ENCODE data around the gene REC8. TPM values are rescaled to one million over a fixed set of nuclear protein-coding genes. Genes with fewer than 3 reads are reported as not detected.

The REC8 gene
- total and polyA plus RNA-seq, 2 of the 13 experiments (the other 11 are each of a cell fraction or from before 2014, with no cell fraction given), result 3.4 to 14.7 TPM

- TF ChIP-seq ZXDC (CRISPR knock-in tag; IDR thresholded peaks at IDR 0.05), result no peak
- TF ChIP-seq KLF16 (CRISPR knock-in tag; IDR thresholded peaks at IDR 0.05), result 0 out of 4 replicates have a peak, but pooled peaks of 1 of the 2 experiments have one; percentile 68
- TF ChIP-seq, protein P1, sequence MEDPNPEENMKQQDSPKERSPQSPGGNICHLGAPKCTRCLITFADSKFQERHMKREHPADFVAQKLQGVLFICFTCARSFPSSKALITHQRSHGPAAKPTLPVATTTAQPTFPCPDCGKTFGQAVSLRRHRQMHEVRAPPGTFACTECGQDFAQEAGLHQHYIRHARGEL (CRISPR knock-in tag; IDR thresholded peaks at IDR 0.05), result no peak
- TF ChIP-seq, protein P2, sequence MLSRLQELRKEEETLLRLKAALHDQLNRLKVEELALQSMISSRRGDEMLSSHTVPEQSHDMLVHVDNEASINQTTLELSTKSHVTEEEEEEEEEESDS (CRISPR knock-in tag; IDR thresholded peaks at IDR 0.05; ENCODE audit: borderline replicate concordance), result no peak
- TF ChIP-seq ZNF768 (CRISPR knock-in tag; IDR thresholded peaks at IDR 0.05), result peak; percentile 31; the same call in 1 of the 2 replicates
- TF ChIP-seq THRA (CRISPR knock-in tag; IDR thresholded peaks at IDR 0.05; ENCODE audit: borderline replicate concordance), result no peak
- TF ChIP-seq ZNF563 (CRISPR knock-in tag; IDR thresholded peaks at IDR 0.05), result 0 out of 2 replicates have a peak, but pooled peaks have one; percentile 35
- TF ChIP-seq HOXA3 (CRISPR knock-in tag; IDR thresholded peaks at IDR 0.05), result no peak
- TF ChIP-seq ZNF383 (CRISPR knock-in tag; IDR thresholded peaks at IDR 0.05; ENCODE audit: borderline replicate concordance), result no peak
- TF ChIP-seq, protein P3, sequence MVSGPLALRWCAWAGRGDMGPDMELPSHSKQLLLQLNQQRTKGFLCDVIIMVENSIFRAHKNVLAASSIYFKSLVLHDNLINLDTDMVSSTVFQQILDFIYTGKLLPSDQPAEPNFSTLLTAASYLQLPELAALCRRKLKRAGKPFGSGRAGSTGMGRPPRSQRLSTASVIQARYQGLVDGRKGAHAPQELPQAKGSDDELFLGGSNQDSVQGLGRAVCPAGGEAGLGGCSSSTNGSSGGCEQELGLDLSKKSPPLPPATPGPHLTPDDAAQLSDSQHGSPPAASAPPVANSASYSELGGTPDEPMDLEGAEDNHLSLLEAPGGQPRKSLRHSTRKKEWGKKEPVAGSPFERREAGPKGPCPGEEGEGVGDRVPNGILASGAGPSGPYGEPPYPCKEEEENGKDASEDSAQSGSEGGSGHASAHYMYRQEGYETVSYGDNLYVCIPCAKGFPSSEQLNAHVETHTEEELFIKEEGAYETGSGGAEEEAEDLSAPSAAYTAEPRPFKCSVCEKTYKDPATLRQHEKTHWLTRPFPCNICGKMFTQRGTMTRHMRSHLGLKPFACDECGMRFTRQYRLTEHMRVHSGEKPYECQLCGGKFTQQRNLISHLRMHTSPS (CRISPR knock-in tag; IDR thresholded peaks at IDR 0.05; ENCODE audit: low read depth), result no peak
- TF ChIP-seq ZSCAN12 (CRISPR knock-in tag; IDR thresholded peaks at IDR 0.05), result no peak
- no peak for TF ChIP-seq ZKSCAN8 (CRISPR knock-in tag; IDR thresholded peaks at IDR 0.05; ENCODE audit: borderline replicate concordance)
- TF ChIP-seq CREB1 (IDR thresholded peaks at IDR 0.05), result no peak
- no peak for TF ChIP-seq CREB1 (CRISPR knock-in tag; IDR thresholded peaks at IDR 0.05)
- TF ChIP-seq, protein P4, sequence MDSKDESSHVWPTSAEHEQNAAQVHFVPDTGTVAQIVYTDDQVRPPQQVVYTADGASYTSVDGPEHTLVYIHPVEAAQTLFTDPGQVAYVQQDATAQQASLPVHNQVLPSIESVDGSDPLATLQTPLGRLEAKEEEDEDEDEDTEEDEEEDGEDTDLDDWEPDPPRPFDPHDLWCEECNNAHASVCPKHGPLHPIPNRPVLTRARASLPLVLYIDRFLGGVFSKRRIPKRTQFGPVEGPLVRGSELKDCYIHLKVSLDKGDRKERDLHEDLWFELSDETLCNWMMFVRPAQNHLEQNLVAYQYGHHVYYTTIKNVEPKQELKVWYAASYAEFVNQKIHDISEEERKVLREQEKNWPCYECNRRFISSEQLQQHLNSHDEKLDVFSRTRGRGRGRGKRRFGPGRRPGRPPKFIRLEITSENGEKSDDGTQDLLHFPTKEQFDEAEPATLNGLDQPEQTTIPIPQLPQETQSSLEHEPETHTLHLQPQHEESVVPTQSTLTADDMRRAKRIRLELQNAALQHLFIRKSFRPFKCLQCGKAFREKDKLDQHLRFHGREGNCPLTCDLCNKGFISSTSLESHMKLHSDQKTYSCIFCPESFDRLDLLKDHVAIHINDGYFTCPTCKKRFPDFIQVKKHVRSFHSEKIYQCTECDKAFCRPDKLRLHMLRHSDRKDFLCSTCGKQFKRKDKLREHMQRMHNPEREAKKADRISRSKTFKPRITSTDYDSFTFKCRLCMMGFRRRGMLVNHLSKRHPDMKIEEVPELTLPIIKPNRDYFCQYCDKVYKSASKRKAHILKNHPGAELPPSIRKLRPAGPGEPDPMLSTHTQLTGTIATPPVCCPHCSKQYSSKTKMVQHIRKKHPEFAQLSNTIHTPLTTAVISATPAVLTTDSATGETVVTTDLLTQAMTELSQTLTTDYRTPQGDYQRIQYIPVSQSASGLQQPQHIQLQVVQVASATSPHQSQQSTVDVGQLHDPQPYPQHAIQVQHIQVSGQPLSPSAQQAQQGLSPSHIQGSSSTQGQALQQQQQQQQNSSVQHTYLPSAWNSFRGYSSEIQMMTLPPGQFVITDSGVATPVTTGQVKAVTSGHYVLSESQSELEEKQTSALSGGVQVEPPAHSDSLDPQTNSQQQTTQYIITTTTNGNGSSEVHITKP (CRISPR knock-in tag; IDR thresholded peaks at IDR 0.05; ENCODE audit: low read depth), result no peak
- 0 out of 2 replicates have a peak, but pooled peaks have one; percentile 47 for TF ChIP-seq ZNF207 (IDR thresholded peaks at IDR 0.05; ENCODE audit: borderline replicate concordance)
- no peak for TF ChIP-seq GPBP1L1 (CRISPR knock-in tag; IDR thresholded peaks at IDR 0.05)
Observed at GRCh38 chr14:24186831-24187538, 15.1 kb downstream of the REC8 start (continued).

Measured in HepG2 (cell line).